Fibroblast of lung (primary cell): Measurements from ENCODE around the gene PPP2CA.

Experiments
- CTCF ChIP-seq, 2 donors: IDR thresholded peaks in 1 of 2; conservative IDR thresholded peaks in 1 of 2; 1 replicate in 1 of 2; 2 replicates in 1 of 2; pipeline ENCODE4 v1.5.1; 2011 to 2012; ENCODE audit warnings: low read length in 2 of 2, control low read depth in 1 of 2, inconsistent platforms in 1 of 2, low read depth in 1 of 2, mild to moderate bottlenecking in 1 of 2
- EZH2 ChIP-seq: IDR thresholded peaks from 2 replicates; pipeline ENCODE4 v1.5.1; 2012; ENCODE audit warnings: low read length, control low read depth, mild to moderate bottlenecking; ENCODE audit errors: missing control alignments

GRCh38 chr5:134151723-134152122, 74.2 kb downstream of the PPP2CA start:
- TF ChIP-seq CTCF (conservative IDR thresholded peaks at IDR 0.05 in 1 of 2, IDR thresholded peaks at IDR 0.05 in 1 of 2; ENCODE audit: low read depth in 1 of 2, low read length in 2 of 2) = no peak
- TF ChIP-seq EZH2 = no peak
